Measurements from ENCODE around the gene PXMP2. TPM values are rescaled to one million over a fixed set of nuclear protein-coding genes. Genes with fewer than 3 reads are reported as not detected.

Gene PXMP2
- total RNA-seq, 1 donor from 2014 or later: 25.2 TPM

- TF ChIP-seq CTCF (IDR thresholded peaks at IDR 0.05; ENCODE audit: unreplicated experiment): no peak
- H3K27ac Mint-ChIP-seq: no peak overlapping the region
- no peak overlapping the region for H3K4me3 Mint-ChIP-seq
- H3K36me3 Mint-ChIP-seq: peaks cover 10% of the 10 kb centered on the region
- no peaks in the 10 kb centered on the region for H3K27me3 Mint-ChIP-seq (ENCODE audit: low read depth)
- no peak for DNase-seq (ENCODE audit: low spot score in 2 of 2, unreplicated experiment in 2 of 2)
- peaks cover 4% of the 10 kb centered on the region for H3K4me1 Mint-ChIP-seq
- no peaks in the 10 kb centered on the region for H3K9me3 Mint-ChIP-seq
Observed at GRCh38 chr12:132708150-132708549, 20.8 kb downstream of the PXMP2 start.

GRCh38 chr12:132710043-132710404 lies 22.6 kb downstream of the PXMP2 start:
- peaks cover 4% of the 10 kb centered on the region for H3K4me1 Mint-ChIP-seq
- H3K27ac Mint-ChIP-seq: peak overlapping the region; percentile 88
- H3K27me3 Mint-ChIP-seq (ENCODE audit: low read depth): no peaks in the 10 kb centered on the region
- no peaks in the 10 kb centered on the region for H3K9me3 Mint-ChIP-seq
- no peak for TF ChIP-seq CTCF (IDR thresholded peaks at IDR 0.05; ENCODE audit: unreplicated experiment)
- peak overlapping the region; percentile 83 for H3K4me3 Mint-ChIP-seq
- H3K36me3 Mint-ChIP-seq: peaks cover 13% of the 10 kb centered on the region
- DNase-seq (ENCODE audit: low spot score in 2 of 2, unreplicated experiment in 2 of 2): no peak

- Mint-ChIP-seq H3K36me3 (peaks cover 13% of the 10 kb centered on the region), H3K9me3 (no peaks in the 10 kb centered on the region), H3K27me3 (ENCODE audit: low read depth) (no peaks in the 10 kb centered on the region), H3K4me1 (peaks cover 4% of the 10 kb centered on the region), H3K27ac (peak within 1 kb of the TSS; percentile 88), H3K4me3 (peak within 1 kb of the TSS; percentile 83)
- TF ChIP-seq CTCF (IDR thresholded peaks at IDR 0.05; ENCODE audit: unreplicated experiment): no peak
- peak; percentile 73 to 81 for DNase-seq (ENCODE audit: low spot score in 2 of 2, unreplicated experiment in 2 of 2)
Observed at GRCh38 chr12:132710405-132711079, 23.2 kb downstream of the PXMP2 start, which contains the start of gene PGAM5. Gene PGAM5, plus strand, starts transcription at chr12:132710842. Its CDS starts 35 bp downstream, at chr12:132710877.

- Mint-ChIP-seq H3K4me1 (peaks cover 4% of the 10 kb centered on the region), H3K36me3 (peaks cover 13% of the 10 kb centered on the region), H3K9me3 (no peaks in the 10 kb centered on the region), H3K27me3 (ENCODE audit: low read depth) (no peaks in the 10 kb centered on the region), H3K4me3 (peak overlapping the region; percentile 74), H3K27ac (peak overlapping the region; percentile 72)
- DNase-seq (ENCODE audit: low spot score in 2 of 2, unreplicated experiment in 2 of 2): peak in 1 of 2 experiments; percentile 50
- TF ChIP-seq CTCF (IDR thresholded peaks at IDR 0.05; ENCODE audit: unreplicated experiment): no peak
Observed at GRCh38 chr12:132711080-132711843, 23.9 kb downstream of the PXMP2 start.

- Mint-ChIP-seq H3K9me3 (no peaks in the 10 kb centered on the region), H3K4me3 (no peak overlapping the region), H3K27ac (no peak overlapping the region), H3K4me1 (peaks cover 4% of the 10 kb centered on the region), H3K36me3 (peaks cover 6% of the 10 kb centered on the region), H3K27me3 (ENCODE audit: low read depth) (no peaks in the 10 kb centered on the region)
- no peak for DNase-seq (ENCODE audit: low spot score in 2 of 2, unreplicated experiment in 2 of 2)
- TF ChIP-seq CTCF (IDR thresholded peaks at IDR 0.05; ENCODE audit: unreplicated experiment): no peak
Observed at GRCh38 chr12:132713123-132713522, 25.7 kb downstream of the PXMP2 start.
